Fibroblast of the aortic adventitia (primary cell): ENCODE measurements around the gene ESPN. TPM values are rescaled to one million over a fixed set of nuclear protein-coding genes. Genes with fewer than 3 reads are reported as not detected.
"Not testable (repeated sequence)": the region's sequence is repeated elsewhere in the genome, so short reads cannot be mapped to it uniquely, and the experiment has no call there.

ENCODE experiments used
- DNase-seq: peaks from one replicate; pipeline ENCODE4 v3.0.0-alpha.2; 2010; ENCODE audit warnings: low read depth
- H3K4me3 ChIP-seq: 2 replicates; pipeline ENCODE4 v1.5.1; 2011; ENCODE audit warnings: low read depth, mild to moderate bottlenecking, control low read depth, low read length, moderate library complexity
- total RNA-seq: library from RNA; depleted of rRNA; stranded (reverse); fragments of >200 nt; gene quantifications from 2 replicates; pipeline ENCODE4 v1.2.3, GENCODE V29; 2012; ENCODE audit warnings: low replicate concordance
- TF ChIP-seq, protein P1 (sequence below): IDR thresholded peaks from 2 replicates; pipeline ENCODE4 v1.5.1; 2011; ENCODE audit warnings: mild to moderate bottlenecking, low read length, control low read depth, inconsistent platforms; ENCODE audit not compliant: insufficient read depth

ESPN gene
- total RNA-seq, 1 donor: not detected

GRCh38 chr1:6447016-6447817 lies 22.6 kb downstream of the ESPN start:
- TF ChIP-seq, protein P1, sequence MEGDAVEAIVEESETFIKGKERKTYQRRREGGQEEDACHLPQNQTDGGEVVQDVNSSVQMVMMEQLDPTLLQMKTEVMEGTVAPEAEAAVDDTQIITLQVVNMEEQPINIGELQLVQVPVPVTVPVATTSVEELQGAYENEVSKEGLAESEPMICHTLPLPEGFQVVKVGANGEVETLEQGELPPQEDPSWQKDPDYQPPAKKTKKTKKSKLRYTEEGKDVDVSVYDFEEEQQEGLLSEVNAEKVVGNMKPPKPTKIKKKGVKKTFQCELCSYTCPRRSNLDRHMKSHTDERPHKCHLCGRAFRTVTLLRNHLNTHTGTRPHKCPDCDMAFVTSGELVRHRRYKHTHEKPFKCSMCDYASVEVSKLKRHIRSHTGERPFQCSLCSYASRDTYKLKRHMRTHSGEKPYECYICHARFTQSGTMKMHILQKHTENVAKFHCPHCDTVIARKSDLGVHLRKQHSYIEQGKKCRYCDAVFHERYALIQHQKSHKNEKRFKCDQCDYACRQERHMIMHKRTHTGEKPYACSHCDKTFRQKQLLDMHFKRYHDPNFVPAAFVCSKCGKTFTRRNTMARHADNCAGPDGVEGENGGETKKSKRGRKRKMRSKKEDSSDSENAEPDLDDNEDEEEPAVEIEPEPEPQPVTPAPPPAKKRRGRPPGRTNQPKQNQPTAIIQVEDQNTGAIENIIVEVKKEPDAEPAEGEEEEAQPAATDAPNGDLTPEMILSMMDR: no peak
- H3K4me3 ChIP-seq: no peak overlapping the region

GRCh38 chr1:6447818-6448748 lies 23.5 kb downstream of the ESPN start:
- TF ChIP-seq, protein P1: no peak
- no peak overlapping the region for H3K4me3 ChIP-seq
- DNase-seq: no peak

More at GRCh38 chr1:6447016-6447817, 22.6 kb downstream of the ESPN start:
- no peak for DNase-seq

- no peak overlapping the region for H3K4me3 ChIP-seq
- TF ChIP-seq, protein P1: no peak
- DNase-seq: no peak
Observed at GRCh38 chr1:6448749-6449631, 24.4 kb downstream of the ESPN start.

GRCh38 chr1:6450005-6450450 lies 25.5 kb downstream of the ESPN start:
- TF ChIP-seq, protein P1: no peak
- DNase-seq: no peak
- H3K4me3 ChIP-seq: no peak overlapping the region

DNA sequence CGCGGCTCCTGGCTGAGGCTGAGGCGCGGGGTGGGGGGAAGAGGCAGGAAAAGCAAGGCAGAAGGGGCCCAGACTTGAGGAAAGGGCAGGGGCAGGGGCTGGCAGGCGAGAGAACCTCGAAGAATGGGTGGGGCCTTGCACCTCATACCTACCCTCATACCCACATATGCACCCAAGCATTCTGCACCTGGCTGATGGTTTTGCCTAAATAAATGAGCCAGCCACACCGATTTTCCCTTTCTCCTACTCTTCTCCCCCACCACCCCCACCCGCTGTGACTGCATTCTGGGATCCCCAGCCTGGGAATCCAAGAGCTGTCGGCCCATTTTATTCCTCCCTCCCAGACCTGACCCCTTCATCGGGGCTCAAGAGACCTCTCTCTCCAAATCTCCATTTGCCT lies 25.9 kb downstream of the ESPN start:
- not testable (repeated sequence) for DNase-seq, H3K4me3 ChIP-seq

- TF ChIP-seq, protein P1: no peak
- H3K4me3 ChIP-seq: no peak overlapping the region
- no peak for DNase-seq
Observed at GRCh38 chr1:6450943-6451373, 26.4 kb downstream of the ESPN start.

- not testable (repeated sequence) for H3K4me3 ChIP-seq
Observed at GRCh38 chr1:6453895-6454855, 29.6 kb downstream of the ESPN start.

More at GRCh38 chr1:6453895-6454855, 29.6 kb downstream of the ESPN start:
- DNase-seq: not testable (repeated sequence)
